ENCODE data around the gene AKAP17A. TPM values are rescaled to one million over a fixed set of nuclear protein-coding genes. Genes with fewer than 3 reads are reported as not detected.

Gene AKAP17A
- total RNA-seq, 6 experiments from 2014 or later, result 21.4 to 24.6 (median 23.6) TPM

DNA sequence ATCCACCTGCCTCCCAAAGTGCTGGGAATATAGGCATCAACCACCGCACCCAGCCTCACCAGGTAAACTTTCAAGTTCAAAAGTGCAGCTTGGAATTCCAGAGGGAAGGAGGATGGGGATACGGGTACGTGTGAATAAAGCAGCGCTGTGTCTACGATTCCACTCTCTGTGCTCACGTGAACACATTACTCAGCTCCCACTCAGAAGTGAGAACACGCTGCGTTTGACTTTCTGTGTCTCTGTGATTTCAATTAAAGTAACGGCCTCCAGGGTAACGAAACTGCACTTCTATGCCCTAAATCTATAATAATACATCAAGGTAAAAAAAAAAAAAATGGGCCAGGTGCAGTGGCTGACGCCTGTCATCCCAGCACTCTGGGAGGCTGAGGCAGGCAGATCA, 15.1 kb downstream of the AKAP17A start:
- H3K4me1 Mint-ChIP-seq (ENCODE audit: low read depth), result no peaks in the 10 kb centered on the region
- H3K9me3 Mint-ChIP-seq, result no peaks in the 10 kb centered on the region
- no peak overlapping the region for H3K27ac Mint-ChIP-seq

GRCh38 chrX:1609311-1609710, 17.9 kb downstream of the AKAP17A start:
- Mint-ChIP-seq H3K27me3 (ENCODE audit: insufficient read depth) (peaks cover 9% of the 10 kb centered on the region), H3K4me3 (no peak overlapping the region), H3K27ac (no peak overlapping the region), H3K4me1 (ENCODE audit: low read depth) (no peaks in the 10 kb centered on the region), H3K36me3 (ENCODE audit: low read depth) (no peaks in the 10 kb centered on the region), H3K9me3 (no peaks in the 10 kb centered on the region)
- TF ChIP-seq, protein P1, sequence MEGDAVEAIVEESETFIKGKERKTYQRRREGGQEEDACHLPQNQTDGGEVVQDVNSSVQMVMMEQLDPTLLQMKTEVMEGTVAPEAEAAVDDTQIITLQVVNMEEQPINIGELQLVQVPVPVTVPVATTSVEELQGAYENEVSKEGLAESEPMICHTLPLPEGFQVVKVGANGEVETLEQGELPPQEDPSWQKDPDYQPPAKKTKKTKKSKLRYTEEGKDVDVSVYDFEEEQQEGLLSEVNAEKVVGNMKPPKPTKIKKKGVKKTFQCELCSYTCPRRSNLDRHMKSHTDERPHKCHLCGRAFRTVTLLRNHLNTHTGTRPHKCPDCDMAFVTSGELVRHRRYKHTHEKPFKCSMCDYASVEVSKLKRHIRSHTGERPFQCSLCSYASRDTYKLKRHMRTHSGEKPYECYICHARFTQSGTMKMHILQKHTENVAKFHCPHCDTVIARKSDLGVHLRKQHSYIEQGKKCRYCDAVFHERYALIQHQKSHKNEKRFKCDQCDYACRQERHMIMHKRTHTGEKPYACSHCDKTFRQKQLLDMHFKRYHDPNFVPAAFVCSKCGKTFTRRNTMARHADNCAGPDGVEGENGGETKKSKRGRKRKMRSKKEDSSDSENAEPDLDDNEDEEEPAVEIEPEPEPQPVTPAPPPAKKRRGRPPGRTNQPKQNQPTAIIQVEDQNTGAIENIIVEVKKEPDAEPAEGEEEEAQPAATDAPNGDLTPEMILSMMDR (IDR thresholded peaks at IDR 0.05), result no peak
- no peak for DNase-seq

More for the DNA sequence above, 15.1 kb downstream of the AKAP17A start:
- no peak for DNase-seq
- Mint-ChIP-seq H3K4me3 (no peak overlapping the region), H3K27me3 (ENCODE audit: insufficient read depth) (peaks cover 6% of the 10 kb centered on the region), H3K36me3 (ENCODE audit: low read depth) (peaks cover 16% of the 10 kb centered on the region)
- TF ChIP-seq, protein P1 (IDR thresholded peaks at IDR 0.05), result no peak

- no peaks in the 10 kb centered on the region for H3K36me3 Mint-ChIP-seq (ENCODE audit: low read depth)
- peaks cover 9% of the 10 kb centered on the region for H3K27me3 Mint-ChIP-seq (ENCODE audit: insufficient read depth)
- TF ChIP-seq, protein P1 (IDR thresholded peaks at IDR 0.05), result no peak
- DNase-seq, result no peak
- H3K4me1 Mint-ChIP-seq (ENCODE audit: low read depth), result no peaks in the 10 kb centered on the region
- no peak overlapping the region for H3K4me3 Mint-ChIP-seq
- no peak overlapping the region for H3K27ac Mint-ChIP-seq
- H3K9me3 Mint-ChIP-seq, result no peaks in the 10 kb centered on the region
Measured at GRCh38 chrX:1609762-1610161, 18.4 kb downstream of the AKAP17A start.

- Mint-ChIP-seq H3K4me3 (no peak overlapping the region), H3K4me1 (ENCODE audit: low read depth) (no peaks in the 10 kb centered on the region), H3K27me3 (ENCODE audit: insufficient read depth) (peaks cover 11% of the 10 kb centered on the region), H3K27ac (no peak overlapping the region), H3K9me3 (no peaks in the 10 kb centered on the region), H3K36me3 (ENCODE audit: low read depth) (no peaks in the 10 kb centered on the region)
- DNase-seq, result no peak
- TF ChIP-seq, protein P1 (IDR thresholded peaks at IDR 0.05), result no peak
Measured at GRCh38 chrX:1610166-1610565, 18.8 kb downstream of the AKAP17A start.

- TF ChIP-seq, protein P1 (IDR thresholded peaks at IDR 0.05), result no peak
- Mint-ChIP-seq H3K27me3 (ENCODE audit: insufficient read depth) (peaks cover 11% of the 10 kb centered on the region), H3K36me3 (ENCODE audit: low read depth) (no peaks in the 10 kb centered on the region), H3K4me3 (no peak overlapping the region), H3K9me3 (no peaks in the 10 kb centered on the region), H3K4me1 (ENCODE audit: low read depth) (no peaks in the 10 kb centered on the region), H3K27ac (no peak overlapping the region)
- DNase-seq, result no peak
Measured at GRCh38 chrX:1610736-1611135, 19.3 kb downstream of the AKAP17A start.

Data from HFFc6 (cell line).